ENCODE data around the gene SH3D19.

DNA sequence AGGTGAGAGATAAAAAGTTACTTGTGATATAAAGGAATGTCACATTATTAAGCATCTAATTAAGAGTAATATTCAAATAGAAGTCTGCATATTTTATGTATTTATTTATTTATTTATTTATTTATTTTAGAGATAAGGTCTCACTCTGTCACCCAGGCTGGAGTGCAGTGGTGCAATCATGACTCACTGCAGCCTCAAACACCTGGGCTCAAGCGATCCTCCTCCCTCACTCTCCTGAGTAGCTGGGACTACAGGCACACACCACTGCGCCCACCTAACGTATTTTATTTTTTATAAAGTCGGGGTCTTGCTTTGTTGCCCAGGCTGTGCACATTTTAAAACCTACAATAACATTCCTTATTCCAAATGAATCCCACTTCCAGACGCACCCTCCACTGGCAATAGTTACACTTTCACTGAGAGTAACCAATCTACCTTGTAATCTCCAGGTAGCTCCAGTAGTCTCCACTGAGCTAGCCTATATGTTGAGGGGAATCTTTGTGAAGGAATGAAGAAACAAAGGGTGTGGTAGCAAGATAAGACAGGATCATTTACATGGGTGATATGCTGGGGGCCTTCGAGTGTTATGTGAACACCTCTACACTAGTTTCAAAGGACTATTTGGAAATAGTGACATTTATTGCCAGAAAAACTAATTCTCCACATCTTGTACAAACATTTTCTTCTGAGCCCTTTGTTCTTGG lies 11.9 kb downstream of the SH3D19 start:
- TF ChIP-seq, protein P1, sequence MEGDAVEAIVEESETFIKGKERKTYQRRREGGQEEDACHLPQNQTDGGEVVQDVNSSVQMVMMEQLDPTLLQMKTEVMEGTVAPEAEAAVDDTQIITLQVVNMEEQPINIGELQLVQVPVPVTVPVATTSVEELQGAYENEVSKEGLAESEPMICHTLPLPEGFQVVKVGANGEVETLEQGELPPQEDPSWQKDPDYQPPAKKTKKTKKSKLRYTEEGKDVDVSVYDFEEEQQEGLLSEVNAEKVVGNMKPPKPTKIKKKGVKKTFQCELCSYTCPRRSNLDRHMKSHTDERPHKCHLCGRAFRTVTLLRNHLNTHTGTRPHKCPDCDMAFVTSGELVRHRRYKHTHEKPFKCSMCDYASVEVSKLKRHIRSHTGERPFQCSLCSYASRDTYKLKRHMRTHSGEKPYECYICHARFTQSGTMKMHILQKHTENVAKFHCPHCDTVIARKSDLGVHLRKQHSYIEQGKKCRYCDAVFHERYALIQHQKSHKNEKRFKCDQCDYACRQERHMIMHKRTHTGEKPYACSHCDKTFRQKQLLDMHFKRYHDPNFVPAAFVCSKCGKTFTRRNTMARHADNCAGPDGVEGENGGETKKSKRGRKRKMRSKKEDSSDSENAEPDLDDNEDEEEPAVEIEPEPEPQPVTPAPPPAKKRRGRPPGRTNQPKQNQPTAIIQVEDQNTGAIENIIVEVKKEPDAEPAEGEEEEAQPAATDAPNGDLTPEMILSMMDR (IDR thresholded peaks at IDR 0.05) = no peak
- no peak for TF ChIP-seq POLR2A (IDR thresholded peaks at IDR 0.05)

All from testis (tissue), 2 donors.